Suprapubic skin (tissue), 4 donors: ENCODE measurements around the gene SHROOM1. TPM values are rescaled to one million over a fixed set of nuclear protein-coding genes. Genes with fewer than 3 reads are reported as not detected.

ENCODE experiments used
- DNase-seq, 2 donors: peaks; one replicate each; pipeline ENCODE4 v3.0.0-alpha.2; 2019; ENCODE audit warnings: low spot score in 2 of 2
- H3K27ac ChIP-seq: fragments of 200-600 bp; sonication (generic); one replicate; pipeline ENCODE4 v1.5.1; 2019
- H3K27me3 ChIP-seq: fragments of 200-600 bp; sonication (generic); one replicate; pipeline ENCODE4 v1.5.1; 2019
- H3K36me3 ChIP-seq: fragments of 200-600 bp; sonication (generic); one replicate; pipeline ENCODE4 v1.5.1; 2019
- H3K4me1 ChIP-seq: fragments of 200-600 bp; sonication (generic); one replicate; pipeline ENCODE4 v1.5.1; 2019
- H3K4me3 ChIP-seq: fragments of 200-600 bp; sonication (generic); one replicate; pipeline ENCODE4 v1.5.1; 2019; ENCODE audit warnings: mild to moderate bottlenecking
- H3K9me3 ChIP-seq: fragments of 200-600 bp; sonication (generic); one replicate; pipeline ENCODE4 v1.5.1; 2019
- CTCF ChIP-seq, 2 donors: fragments of 200-600 bp in 1 of 2; fragments of 450-650 bp in 1 of 2; sonication (generic) in 1 of 2; IDR thresholded peaks; one replicate each; pipeline ENCODE4 v1.5.1; 2016 to 2019; ENCODE audit warnings: antibody characterized with exemption in 2 of 2, mild to moderate bottlenecking in 1 of 2, moderate library complexity in 1 of 2
- EP300 ChIP-seq: sonication (generic); formaldehyde crosslinking; IDR thresholded peaks from one replicate; pipeline ENCODE4 v1.6.1; 2017; ENCODE audit warnings: antibody characterized with exemption
- POLR2A ChIP-seq, 2 donors: fragments of 450-650 bp; IDR thresholded peaks; one replicate each; pipeline ENCODE4 v1.6.1; 2017; ENCODE audit warnings: antibody characterized with exemption in 2 of 2, mild to moderate bottlenecking in 2 of 2, moderate library complexity in 2 of 2
- POLR2AphosphoS5 ChIP-seq, 3 donors: sonication (generic); formaldehyde crosslinking; IDR thresholded peaks; one replicate each; pipeline ENCODE4 v1.6.1; 2017; ENCODE audit warnings: antibody characterized with exemption in 3 of 3
- WGBS: methylation state at CpG from one replicate; pipeline ENCODE4 v1.1.5; 2018; 5-methylcytosine and 5-hydroxymethylcytosine counted together
- total RNA-seq, 4 donors: library from RNA; depleted of rRNA; stranded (reverse); fragments of >200 nt; gene quantifications; one replicate each; pipeline ENCODE4 v1.1.0, GENCODE V29; 2016

The SHROOM1 gene
- total RNA-seq, 4 donors from 2014 or later, result 0.76 to 2.8 (median 2.3) TPM

- H3K27ac ChIP-seq, result no peak overlapping the region
- DNase-seq, result no peak
- H3K36me3 ChIP-seq, result peaks cover 44% of the 10 kb centered on the region
- H3K27me3 ChIP-seq, result no peaks in the 10 kb centered on the region
- no peak overlapping the region for H3K4me3 ChIP-seq
- H3K4me1 ChIP-seq, result peaks cover 4% of the 10 kb centered on the region
- H3K9me3 ChIP-seq, result no peaks in the 10 kb centered on the region
- WGBS, result 94% methylated on average over 3 of the region's 3 CpGs
- TF ChIP-seq POLR2A (IDR thresholded peaks at IDR 0.05) (no peak), POLR2AphosphoS5 (IDR thresholded peaks at IDR 0.05) (no peak), EP300 (no peak), CTCF (IDR thresholded peaks at IDR 0.05) (no peak)
Measured at GRCh38 chr5:132873930-132874271, 43.5 kb upstream of the SHROOM1 start.

GRCh38 chr5:132873119-132873929 lies 42.9 kb upstream of the SHROOM1 start, which contains the start of gene LEAP2:
Gene LEAP2 (plus strand): TSS chr5:132873668. CDS start chr5:132873695, 27 bp downstream.
- H3K27me3 ChIP-seq, result no peaks in the 10 kb centered on the region
- no peak for DNase-seq
- peaks cover 43% of the 10 kb centered on the region for H3K36me3 ChIP-seq
- no peak within 1 kb of the TSS for H3K27ac ChIP-seq
- H3K9me3 ChIP-seq, result no peaks in the 10 kb centered on the region
- WGBS, result 77% methylated on average over 6 of the region's 6 CpGs
- H3K4me1 ChIP-seq, result peaks cover 3% of the 10 kb centered on the region
- TF ChIP-seq POLR2A (IDR thresholded peaks at IDR 0.05) (no peak), EP300 (no peak), POLR2AphosphoS5 (IDR thresholded peaks at IDR 0.05) (no peak), CTCF (IDR thresholded peaks at IDR 0.05) (no peak)
- no peak within 1 kb of the TSS for H3K4me3 ChIP-seq

GRCh38 chr5:132872788-132873118 lies 42.3 kb upstream of the SHROOM1 start:
- Histone ChIP-seq H3K27me3 (no peaks in the 10 kb centered on the region), H3K36me3 (peaks cover 42% of the 10 kb centered on the region), H3K27ac (no peak overlapping the region), H3K9me3 (no peaks in the 10 kb centered on the region), H3K4me3 (no peak overlapping the region), H3K4me1 (peaks cover 6% of the 10 kb centered on the region)
- TF ChIP-seq POLR2AphosphoS5 (IDR thresholded peaks at IDR 0.05) (no peak), EP300 (no peak), CTCF (IDR thresholded peaks at IDR 0.05) (no peak), POLR2A (IDR thresholded peaks at IDR 0.05) (no peak)
- 92% methylated on average over 1 of the region's 1 CpG for WGBS
- DNase-seq, result no peak

- Histone ChIP-seq H3K4me3 (no peak overlapping the region), H3K36me3 (peaks cover 40% of the 10 kb centered on the region), H3K9me3 (no peaks in the 10 kb centered on the region), H3K4me1 (peaks cover 15% of the 10 kb centered on the region), H3K27me3 (no peaks in the 10 kb centered on the region), H3K27ac (no peak overlapping the region)
- DNase-seq, result no peak
- WGBS, result 88% methylated on average over 5 of the region's 5 CpGs
- TF ChIP-seq POLR2A (IDR thresholded peaks at IDR 0.05) (no peak), POLR2AphosphoS5 (IDR thresholded peaks at IDR 0.05) (no peak), CTCF (IDR thresholded peaks at IDR 0.05) (no peak), EP300 (no peak)
Measured at GRCh38 chr5:132871459-132872284, 41.2 kb upstream of the SHROOM1 start.

- WGBS, result 76% methylated on average over 2 of the region's 2 CpGs
- Histone ChIP-seq H3K9me3 (no peaks in the 10 kb centered on the region), H3K27ac (no peak overlapping the region), H3K4me1 (peaks cover 19% of the 10 kb centered on the region), H3K36me3 (peaks cover 34% of the 10 kb centered on the region), H3K4me3 (no peak overlapping the region), H3K27me3 (no peaks in the 10 kb centered on the region)
- no peak for DNase-seq
- TF ChIP-seq EP300, result no peak
- TF ChIP-seq CTCF (IDR thresholded peaks at IDR 0.05), result no peak
- TF ChIP-seq POLR2A (IDR thresholded peaks at IDR 0.05), result no peak
- no peak for TF ChIP-seq POLR2AphosphoS5 (IDR thresholded peaks at IDR 0.05)
Measured at GRCh38 chr5:132870801-132871200, 40.4 kb upstream of the SHROOM1 start.
